Panc1 (cell line): ENCODE measurements around the gene CAPS2. TPM values are rescaled to one million over a fixed set of nuclear protein-coding genes. Genes with fewer than 3 reads are reported as not detected.

Source experiments
- ATAC-seq: fragments of 200-7000 bp; cut with Tn5 transposase; 2 replicates; pipeline ENCODE4 v1.9.1; 2020; ENCODE audit warnings: mild to moderate bottlenecking, moderate library complexity
- BruUV-seq: library from RNA; stranded (reverse); fragments of 400-500 nt; replicated peaks from 2 replicates; lab custom pipeline; 2021; lab: Mats Ljungman, UMichigan
- CTCF ChIA-PET: fragments of 300-600 bp; sonication (Branson Sonifier 250); formaldehyde crosslinking; loops from one replicate; lab custom pipeline; 2022; ENCODE audit warnings: antibody characterized with exemption; lab: Charles Lee
- POLR2A ChIA-PET: fragments of 300-600 bp; sonication (Branson Sonifier 250); formaldehyde crosslinking; loops from one replicate; lab custom pipeline; 2022; ENCODE audit warnings: antibody characterized with exemption; lab: Charles Lee
- DNase-seq: peaks from one replicate; pipeline ENCODE4 v3.0.0-alpha.2; 2010; ENCODE audit warnings: low read depth, low spot score
- H3K27ac ChIP-seq: 2 replicates; pipeline ENCODE4 v1.5.1; 2011; ENCODE audit warnings: mild to moderate bottlenecking, low read length, inconsistent platforms
- H3K27me3 ChIP-seq: fragments of 200-500 bp; sonication (Bioruptor generic); 2 replicates; pipeline ENCODE4 v1.6.0; 2014; ENCODE audit warnings: low read length, inconsistent platforms; ENCODE audit not compliant: control insufficient read depth, insufficient read depth
- H3K36me3 ChIP-seq: fragments of 200-500 bp; sonication (Bioruptor generic); 2 replicates; pipeline ENCODE4 v1.5.1; 2014; ENCODE audit warnings: inconsistent platforms, mild to moderate bottlenecking, low read length, moderate library complexity; ENCODE audit not compliant: control insufficient read depth, insufficient read depth
- H3K4me1 ChIP-seq: 2 replicates; pipeline ENCODE4 v1.5.1; 2011; ENCODE audit warnings: inconsistent platforms, mild to moderate bottlenecking, low read length, moderate library complexity; ENCODE audit not compliant: control insufficient read depth, insufficient read depth
- H3K4me3 ChIP-seq, 2 experiments: 2 replicates each; pipeline ENCODE4 v1.5.1; 2011 to 2012; ENCODE audit warnings: low read depth in 2 of 2, low read length in 2 of 2, mild to moderate bottlenecking in 2 of 2, inconsistent platforms in 1 of 2, moderate library complexity in 1 of 2
- H3K9me3 ChIP-seq: fragments of 200-500 bp; sonication (Bioruptor generic); 2 replicates; pipeline ENCODE4 v1.5.1; 2014; ENCODE audit warnings: low read depth, mild to moderate bottlenecking, inconsistent platforms, low read length, moderate library complexity; ENCODE audit not compliant: control insufficient read depth, insufficient read depth
- POLR2AphosphoS5 ChIP-seq: IDR thresholded peaks from 2 replicates; pipeline ENCODE4 v1.6.1; 2012; ENCODE audit warnings: mild to moderate bottlenecking, low read depth, low read length, moderate library complexity
- SIN3A ChIP-seq: IDR thresholded peaks from 2 replicates; pipeline ENCODE4 v1.6.1; 2012; ENCODE audit warnings: low read depth, mild to moderate bottlenecking, low read length, moderate library complexity, borderline replicate concordance; ENCODE audit not compliant: insufficient read depth
- TCF7L2 ChIP-seq: IDR thresholded peaks from 2 replicates; pipeline ENCODE4 v1.6.1; 2011; ENCODE audit warnings: mild to moderate bottlenecking, low read depth, low read length, inconsistent platforms
- in situ Hi-C: cut with HindIII; loops from 2 replicates; pipeline ENCODE4 v1.10.0; 2016; ENCODE audit warnings: low sequenced_read_pairs, low pct_unique_long_range_greater_than_20kb
- intact Hi-C: fragments of 100-400 bp; cut with micrococcal nuclease; formaldehyde crosslinking; loops from one replicate; pipeline ENCODE4 v1.10.0; 2022; ENCODE audit not compliant: unreplicated experiment
- total RNA-seq: library from RNA; stranded (reverse); gene quantifications from one replicate; pipeline ENCODE4 v1.2.1, GENCODE V29; 2021; ENCODE audit not compliant: unreplicated experiment
- TF ChIP-seq, protein P1 (sequence below), 2 experiments: IDR thresholded peaks; 2 replicates each; pipeline ENCODE4 v1.6.1; 2011 to 2012; ENCODE audit warnings: low read depth in 2 of 2, control low read depth in 1 of 2, low read length in 1 of 2, mild to moderate bottlenecking in 1 of 2, moderate library complexity in 1 of 2; ENCODE audit not compliant: insufficient read depth in 1 of 2
- TF ChIP-seq, protein P2 (sequence below): fragments of 450-650 bp; IDR thresholded peaks from 2 replicates; pipeline ENCODE4 v1.5.1; 2017; ENCODE audit warnings: mild to moderate bottlenecking

CAPS2 gene
- total RNA-seq, 1 experiment from 2014 or later, result 11.8 TPM

DNA sequence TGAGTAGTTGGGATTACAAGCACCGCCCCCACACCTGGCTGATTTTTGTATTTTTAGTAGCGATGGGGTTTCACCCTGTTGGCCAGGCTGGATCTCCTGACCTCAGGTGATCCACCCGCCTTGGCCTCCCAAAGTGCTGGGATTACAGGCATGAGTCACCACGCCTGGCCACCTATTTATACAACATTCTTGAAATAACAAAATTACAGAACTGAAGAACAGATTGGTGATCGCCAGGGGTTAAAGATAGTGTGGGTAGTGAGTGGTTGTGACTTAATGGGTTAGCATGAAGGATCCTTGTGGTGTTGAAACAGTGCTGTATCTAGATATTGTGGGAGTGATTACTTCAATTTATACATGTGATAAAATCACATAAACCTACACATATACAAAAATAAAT lies 11.7 kb upstream of the CAPS2 start:
- Histone ChIP-seq H3K36me3 (no peaks in the 10 kb centered on the region; the same call in 1 of the 2 replicates), H3K9me3 (no peaks in the 10 kb centered on the region), H3K4me3 (no peak overlapping the region), H3K27ac (no peak overlapping the region), H3K27me3 (no peaks in the 10 kb centered on the region), H3K4me1 (no peaks in the 10 kb centered on the region)
- ATAC-seq (no peak), DNase-seq (no peak)
- intact Hi-C loops (no loop called here), in situ Hi-C loops (no loop called here)
- TF ChIP-seq, protein P1, sequence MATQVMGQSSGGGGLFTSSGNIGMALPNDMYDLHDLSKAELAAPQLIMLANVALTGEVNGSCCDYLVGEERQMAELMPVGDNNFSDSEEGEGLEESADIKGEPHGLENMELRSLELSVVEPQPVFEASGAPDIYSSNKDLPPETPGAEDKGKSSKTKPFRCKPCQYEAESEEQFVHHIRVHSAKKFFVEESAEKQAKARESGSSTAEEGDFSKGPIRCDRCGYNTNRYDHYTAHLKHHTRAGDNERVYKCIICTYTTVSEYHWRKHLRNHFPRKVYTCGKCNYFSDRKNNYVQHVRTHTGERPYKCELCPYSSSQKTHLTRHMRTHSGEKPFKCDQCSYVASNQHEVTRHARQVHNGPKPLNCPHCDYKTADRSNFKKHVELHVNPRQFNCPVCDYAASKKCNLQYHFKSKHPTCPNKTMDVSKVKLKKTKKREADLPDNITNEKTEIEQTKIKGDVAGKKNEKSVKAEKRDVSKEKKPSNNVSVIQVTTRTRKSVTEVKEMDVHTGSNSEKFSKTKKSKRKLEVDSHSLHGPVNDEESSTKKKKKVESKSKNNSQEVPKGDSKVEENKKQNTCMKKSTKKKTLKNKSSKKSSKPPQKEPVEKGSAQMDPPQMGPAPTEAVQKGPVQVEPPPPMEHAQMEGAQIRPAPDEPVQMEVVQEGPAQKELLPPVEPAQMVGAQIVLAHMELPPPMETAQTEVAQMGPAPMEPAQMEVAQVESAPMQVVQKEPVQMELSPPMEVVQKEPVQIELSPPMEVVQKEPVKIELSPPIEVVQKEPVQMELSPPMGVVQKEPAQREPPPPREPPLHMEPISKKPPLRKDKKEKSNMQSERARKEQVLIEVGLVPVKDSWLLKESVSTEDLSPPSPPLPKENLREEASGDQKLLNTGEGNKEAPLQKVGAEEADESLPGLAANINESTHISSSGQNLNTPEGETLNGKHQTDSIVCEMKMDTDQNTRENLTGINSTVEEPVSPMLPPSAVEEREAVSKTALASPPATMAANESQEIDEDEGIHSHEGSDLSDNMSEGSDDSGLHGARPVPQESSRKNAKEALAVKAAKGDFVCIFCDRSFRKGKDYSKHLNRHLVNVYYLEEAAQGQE (IDR thresholded peaks at IDR 0.05; ENCODE audit: insufficient read depth in 1 of 2, low read depth in 2 of 2, low read length in 1 of 2), result no peak
- no peak for TF ChIP-seq POLR2AphosphoS5
- TF ChIP-seq SIN3A, result no peak
- no peak for TF ChIP-seq TCF7L2
- TF ChIP-seq, protein P2, sequence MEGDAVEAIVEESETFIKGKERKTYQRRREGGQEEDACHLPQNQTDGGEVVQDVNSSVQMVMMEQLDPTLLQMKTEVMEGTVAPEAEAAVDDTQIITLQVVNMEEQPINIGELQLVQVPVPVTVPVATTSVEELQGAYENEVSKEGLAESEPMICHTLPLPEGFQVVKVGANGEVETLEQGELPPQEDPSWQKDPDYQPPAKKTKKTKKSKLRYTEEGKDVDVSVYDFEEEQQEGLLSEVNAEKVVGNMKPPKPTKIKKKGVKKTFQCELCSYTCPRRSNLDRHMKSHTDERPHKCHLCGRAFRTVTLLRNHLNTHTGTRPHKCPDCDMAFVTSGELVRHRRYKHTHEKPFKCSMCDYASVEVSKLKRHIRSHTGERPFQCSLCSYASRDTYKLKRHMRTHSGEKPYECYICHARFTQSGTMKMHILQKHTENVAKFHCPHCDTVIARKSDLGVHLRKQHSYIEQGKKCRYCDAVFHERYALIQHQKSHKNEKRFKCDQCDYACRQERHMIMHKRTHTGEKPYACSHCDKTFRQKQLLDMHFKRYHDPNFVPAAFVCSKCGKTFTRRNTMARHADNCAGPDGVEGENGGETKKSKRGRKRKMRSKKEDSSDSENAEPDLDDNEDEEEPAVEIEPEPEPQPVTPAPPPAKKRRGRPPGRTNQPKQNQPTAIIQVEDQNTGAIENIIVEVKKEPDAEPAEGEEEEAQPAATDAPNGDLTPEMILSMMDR, result no peak
- POLR2A ChIA-PET, result no interaction called here
- CTCF ChIA-PET, result no interaction called here
- no TSS peak for BruUV-seq

DNA sequence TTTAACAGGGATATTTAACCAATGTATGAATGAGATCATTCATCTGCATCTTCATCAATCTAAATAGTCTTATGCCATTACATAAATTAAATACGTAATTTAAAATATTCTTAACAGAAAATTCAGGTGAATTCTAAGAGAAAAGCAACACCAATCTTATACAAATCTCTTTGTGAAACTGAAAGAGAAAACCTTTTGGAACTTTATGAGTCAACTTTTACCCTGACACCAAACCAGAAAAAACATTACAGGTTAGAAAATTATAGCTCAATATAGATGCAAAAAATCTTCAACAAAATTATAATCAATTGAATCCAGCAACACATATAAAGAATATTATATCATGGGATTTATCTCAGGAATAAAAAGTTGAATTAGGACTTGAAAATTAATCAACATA lies 7.8 kb upstream of the CAPS2 start:
- DNase-seq, result no peak
- Histone ChIP-seq H3K27ac (no peak overlapping the region), H3K36me3 (no peaks in the 10 kb centered on the region; the same call in 1 of the 2 replicates), H3K27me3 (no peaks in the 10 kb centered on the region), H3K4me1 (no peaks in the 10 kb centered on the region), H3K9me3 (no peaks in the 10 kb centered on the region), H3K4me3 (no peak overlapping the region)
- CTCF ChIA-PET, result no interaction called here
- no peak for ATAC-seq
- TF ChIP-seq TCF7L2, result no peak
- TF ChIP-seq, protein P2, result no peak
- TF ChIP-seq POLR2AphosphoS5, result no peak
- no peak for TF ChIP-seq SIN3A
- in situ Hi-C loops, result no loop called here
- intact Hi-C loops, result loop anchor here (10.0 kb wide), 1 partner anchor 147 kb away; the partner anchor contains the start of gene GLIPR1
- no TSS peak for BruUV-seq
- POLR2A ChIA-PET, result no interaction called here
